Parathyroid adenoma (tissue), 2 donors: Measurements from ENCODE around the gene RYR3.

Experiments
- H2AFZ ChIP-seq: fragments of 300-600 bp; sonication (generic); one replicate; pipeline ENCODE4 v1.7.0; 2017; ENCODE audit warnings: antibody characterized with exemption, mild to moderate bottlenecking
- H3K27ac ChIP-seq: fragments of 300-600 bp; sonication (generic); one replicate; pipeline ENCODE4 v1.7.0; 2017
- H3K27me3 ChIP-seq: fragments of 300-600 bp; sonication (generic); one replicate; pipeline ENCODE4 v1.7.0; 2017; ENCODE audit warnings: low read length; ENCODE audit not compliant: control insufficient read depth, insufficient read depth
- H3K36me3 ChIP-seq: fragments of 300-600 bp; sonication (generic); one replicate; pipeline ENCODE4 v1.7.0; 2017; ENCODE audit warnings: low read length; ENCODE audit not compliant: control insufficient read depth, insufficient read depth
- H3K4me1 ChIP-seq: fragments of 300-600 bp; sonication (generic); one replicate; pipeline ENCODE4 v1.7.0; 2017; ENCODE audit warnings: control low read depth
- H3K4me2 ChIP-seq: fragments of 300-600 bp; sonication (generic); one replicate; pipeline ENCODE4 v1.7.0; 2017; ENCODE audit warnings: low read length
- H3K4me3 ChIP-seq: fragments of 300-600 bp; sonication (generic); one replicate; pipeline ENCODE4 v1.7.0; 2017; ENCODE audit warnings: low read depth, low read length
- H3K79me2 ChIP-seq: fragments of 300-600 bp; sonication (generic); one replicate; pipeline ENCODE4 v1.7.0; 2017; ENCODE audit warnings: control low read depth
- H3K9ac ChIP-seq: fragments of 300-600 bp; sonication (generic); one replicate; pipeline ENCODE4 v1.7.0; 2017; ENCODE audit warnings: mild to moderate bottlenecking
- H3K9me3 ChIP-seq: fragments of 300-600 bp; sonication (generic); one replicate; pipeline ENCODE4 v1.7.0; 2017; ENCODE audit warnings: low read length; ENCODE audit not compliant: control insufficient read depth
- CTCF ChIP-seq: fragments of 300-600 bp; sonication (generic); IDR thresholded peaks from one replicate; pipeline ENCODE4 v1.7.0; 2017; ENCODE audit warnings: antibody characterized with exemption, mild to moderate bottlenecking
- donor health status: primary hyperparathyroidism.

The RYR3 gene

GRCh38 chr15:33844186-33844585 is 533.4 kb downstream of the RYR3 start:
- TF ChIP-seq CTCF = no peak
- H3K4me1 ChIP-seq = no peaks in the 10 kb centered on the region

GRCh38 chr15:33844597-33844996 is 533.8 kb downstream of the RYR3 start:
- H3K4me1 ChIP-seq = no peaks in the 10 kb centered on the region
- no peak for TF ChIP-seq CTCF

More at GRCh38 chr15:33844186-33844585, 533.4 kb downstream of the RYR3 start:
- Histone ChIP-seq H3K36me3 (no peaks in the 10 kb centered on the region), H3K27me3 (no peaks in the 10 kb centered on the region), H3K4me3 (no peak overlapping the region), H3K4me2 (no peak overlapping the region), H3K27ac (no peak overlapping the region), H3K79me2 (no peaks in the 10 kb centered on the region), H3K9me3 (no peaks in the 10 kb centered on the region), H3K9ac (no peak overlapping the region), H2AFZ (no peak overlapping the region)

GRCh38 chr15:33846142-33846541 is 535.4 kb downstream of the RYR3 start:
- TF ChIP-seq CTCF = no peak
- H3K9me3 ChIP-seq = no peaks in the 10 kb centered on the region
- H3K27ac ChIP-seq = no peak overlapping the region
- H3K36me3 ChIP-seq = no peaks in the 10 kb centered on the region
- no peaks in the 10 kb centered on the region for H3K4me1 ChIP-seq
- no peak overlapping the region for H3K4me3 ChIP-seq
- no peaks in the 10 kb centered on the region for H3K79me2 ChIP-seq
- no peak overlapping the region for H3K4me2 ChIP-seq
- H2AFZ ChIP-seq = no peak overlapping the region
- H3K27me3 ChIP-seq = no peaks in the 10 kb centered on the region
- H3K9ac ChIP-seq = no peak overlapping the region

More at GRCh38 chr15:33844597-33844996, 533.8 kb downstream of the RYR3 start:
- Histone ChIP-seq H3K4me2 (no peak overlapping the region), H3K9me3 (no peaks in the 10 kb centered on the region), H3K79me2 (no peaks in the 10 kb centered on the region), H3K4me3 (no peak overlapping the region), H3K36me3 (no peaks in the 10 kb centered on the region), H3K27ac (no peak overlapping the region), H3K27me3 (no peaks in the 10 kb centered on the region), H3K9ac (no peak overlapping the region), H2AFZ (no peak overlapping the region)

GRCh38 chr15:33846862-33847261 is 536.1 kb downstream of the RYR3 start:
- Histone ChIP-seq H2AFZ (no peak overlapping the region), H3K4me1 (no peaks in the 10 kb centered on the region), H3K36me3 (no peaks in the 10 kb centered on the region), H3K27me3 (no peaks in the 10 kb centered on the region), H3K4me3 (no peak overlapping the region), H3K9ac (no peak overlapping the region), H3K79me2 (no peaks in the 10 kb centered on the region), H3K9me3 (no peaks in the 10 kb centered on the region), H3K27ac (no peak overlapping the region), H3K4me2 (no peak overlapping the region)
- TF ChIP-seq CTCF = no peak

GRCh38 chr15:33848011-33848410 is 537.2 kb downstream of the RYR3 start:
- Histone ChIP-seq H3K27ac (no peak overlapping the region), H3K79me2 (no peaks in the 10 kb centered on the region), H3K9me3 (no peaks in the 10 kb centered on the region), H3K36me3 (no peaks in the 10 kb centered on the region), H3K4me2 (no peak overlapping the region), H3K4me1 (no peaks in the 10 kb centered on the region), H3K4me3 (no peak overlapping the region), H2AFZ (no peak overlapping the region), H3K9ac (no peak overlapping the region), H3K27me3 (no peaks in the 10 kb centered on the region)
- no peak for TF ChIP-seq CTCF
